ENCODE results near the gene IL22RA1.

- TF ChIP-seq CTCF (conservative IDR thresholded peaks at IDR 0.05 in 1 of 2, IDR thresholded peaks at IDR 0.05 in 1 of 2; ENCODE audit: low read depth in 1 of 2, low read length in 2 of 2) (no peak), EZH2 (IDR thresholded peaks at IDR 0.05; ENCODE audit: low read length, missing control alignments) (no peak)
Measured at GRCh38 chr1:24075590-24075854, 67.4 kb downstream of the IL22RA1 start.

Data from fibroblast of lung (primary cell).